RWPE1 (cell line): ENCODE measurements around the gene AHNAK2.
A peak's percentile ranks its signal among the peaks of the same experiment; 100 is the strongest.

Experiments used
- CTCF ChIA-PET: fragments of 350-600 bp; sonication (Branson Sonifier 250); formaldehyde crosslinking; extraction: SDS; loops from one replicate; lab custom pipeline; 2021; lab: Yijun Ruan, JAX
- POLR2A ChIA-PET: fragments of 400-600 bp; formaldehyde crosslinking; extraction: SDS; loops from one replicate; lab custom pipeline; 2020; ENCODE audit warnings: antibody characterized with exemption; ENCODE audit not compliant: low non-redundant PET; lab: Yijun Ruan, JAX
- DNase-seq: peaks from one replicate; pipeline ENCODE4 v3.0.0; 2012; ENCODE audit warnings: low spot score
- H3K27ac ChIP-seq: fragments of 450-650 bp; 2 replicates; pipeline ENCODE4 v1.5.1; 2017
- TF ChIP-seq, protein P1 (sequence below): fragments of 450-650 bp; conservative IDR thresholded peaks from 2 replicates; pipeline ENCODE4 v1.5.1; 2017; ENCODE audit warnings: low read depth, mild to moderate bottlenecking

Gene AHNAK2

DNA sequence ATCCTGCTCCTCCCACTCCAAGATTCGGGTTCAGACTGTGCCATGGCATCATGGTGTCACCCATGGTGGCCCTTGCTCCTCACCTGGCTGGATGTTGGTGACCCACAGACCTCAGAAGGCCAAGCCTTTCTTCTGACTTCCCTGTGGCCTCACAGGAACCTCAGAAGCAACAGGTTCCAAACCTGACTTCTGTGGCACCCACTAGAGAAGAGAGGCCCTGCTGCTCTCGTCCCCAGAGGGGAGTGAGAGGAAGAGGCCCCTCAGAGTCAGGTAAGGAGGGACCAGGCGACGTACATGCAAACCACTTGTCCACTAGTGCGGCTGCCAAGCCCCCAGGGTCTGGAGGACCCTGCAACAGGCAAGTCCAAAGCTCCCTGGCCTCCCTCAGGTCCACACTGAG is 17.9 kb upstream of the AHNAK2 start:
- peak overlapping the region; percentile 57 for H3K27ac ChIP-seq
- DNase-seq: no peak
- POLR2A ChIA-PET: interaction anchor here (0.7 kb wide), 1 partner anchor 577 kb away, joined by 3 read pairs; no protein-coding TSS in a partner anchor
- CTCF ChIA-PET: no interaction called here
- TF ChIP-seq, protein P1, sequence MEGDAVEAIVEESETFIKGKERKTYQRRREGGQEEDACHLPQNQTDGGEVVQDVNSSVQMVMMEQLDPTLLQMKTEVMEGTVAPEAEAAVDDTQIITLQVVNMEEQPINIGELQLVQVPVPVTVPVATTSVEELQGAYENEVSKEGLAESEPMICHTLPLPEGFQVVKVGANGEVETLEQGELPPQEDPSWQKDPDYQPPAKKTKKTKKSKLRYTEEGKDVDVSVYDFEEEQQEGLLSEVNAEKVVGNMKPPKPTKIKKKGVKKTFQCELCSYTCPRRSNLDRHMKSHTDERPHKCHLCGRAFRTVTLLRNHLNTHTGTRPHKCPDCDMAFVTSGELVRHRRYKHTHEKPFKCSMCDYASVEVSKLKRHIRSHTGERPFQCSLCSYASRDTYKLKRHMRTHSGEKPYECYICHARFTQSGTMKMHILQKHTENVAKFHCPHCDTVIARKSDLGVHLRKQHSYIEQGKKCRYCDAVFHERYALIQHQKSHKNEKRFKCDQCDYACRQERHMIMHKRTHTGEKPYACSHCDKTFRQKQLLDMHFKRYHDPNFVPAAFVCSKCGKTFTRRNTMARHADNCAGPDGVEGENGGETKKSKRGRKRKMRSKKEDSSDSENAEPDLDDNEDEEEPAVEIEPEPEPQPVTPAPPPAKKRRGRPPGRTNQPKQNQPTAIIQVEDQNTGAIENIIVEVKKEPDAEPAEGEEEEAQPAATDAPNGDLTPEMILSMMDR: no peak

DNA sequence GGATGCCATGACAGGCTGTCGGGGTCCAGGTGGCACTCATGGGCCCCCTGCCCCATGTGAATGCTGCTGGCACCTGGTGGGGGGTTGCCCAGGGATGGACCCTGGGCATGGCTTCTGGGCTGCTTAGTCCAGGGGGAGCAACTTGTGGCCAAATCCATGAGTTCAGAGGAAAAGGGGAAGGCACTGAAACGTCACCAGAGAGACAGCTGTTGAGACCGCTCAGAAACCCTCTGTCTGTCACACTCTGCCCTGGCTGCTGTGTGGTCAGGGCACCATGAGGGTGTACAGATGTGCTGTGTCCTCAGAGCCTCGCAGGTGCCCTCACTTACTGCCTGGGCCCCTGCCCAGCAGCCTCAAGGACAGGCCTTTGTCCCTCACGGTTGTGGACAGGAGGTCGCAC is 16.8 kb upstream of the AHNAK2 start:
- TF ChIP-seq, protein P1: no peak
- ChIA-PET POLR2A (interaction anchor here (0.8 kb wide), 1 partner anchor 9 kb away, joined by 3 read pairs; the partner anchor contains the start of gene CLBA1), CTCF (no interaction called here)
- DNase-seq: no peak
- peak overlapping the region; percentile 57 for H3K27ac ChIP-seq

DNA sequence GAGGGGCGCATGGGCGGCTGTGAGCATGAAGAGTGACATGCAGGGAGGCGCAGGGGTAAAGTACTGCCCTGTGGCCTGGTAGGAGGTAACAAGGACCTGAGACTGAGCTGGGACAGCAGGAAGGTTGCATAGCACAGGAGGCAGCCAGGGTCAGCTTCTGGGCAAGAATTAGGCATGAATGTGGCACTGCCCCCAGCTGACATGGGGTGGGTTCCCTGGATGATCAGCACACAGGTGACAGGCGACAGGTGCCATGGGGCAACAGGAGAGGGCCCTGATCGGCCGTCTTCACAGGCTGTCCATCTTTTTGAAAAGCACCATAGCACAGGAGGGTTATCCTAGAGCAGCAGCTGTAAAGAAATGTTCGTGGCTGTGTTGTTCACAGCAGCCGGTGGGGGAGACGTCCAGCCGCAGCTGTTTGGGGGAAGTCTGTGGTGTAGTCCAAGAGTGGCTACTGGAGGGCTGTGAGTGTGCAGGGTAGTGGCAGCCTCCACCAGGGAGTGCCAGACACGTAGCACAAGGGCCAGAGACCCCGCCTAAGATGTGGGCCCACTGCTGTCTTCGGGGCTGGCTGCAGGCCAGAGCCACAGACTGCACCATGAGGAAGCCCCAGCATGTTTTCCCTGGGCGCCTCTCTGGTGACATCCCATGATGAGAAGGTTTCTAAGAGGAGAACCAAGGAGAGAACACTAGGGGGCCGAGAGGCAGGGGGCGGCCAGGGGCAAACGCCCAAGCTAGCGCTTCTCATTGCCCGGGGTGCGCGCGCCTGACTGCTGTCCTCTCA is 15.8 kb upstream of the AHNAK2 start:
- ChIA-PET CTCF (interaction anchor here (0.6 kb wide), 1 partner anchor 126 kb away, joined by 3 read pairs; no protein-coding TSS in a partner anchor), POLR2A (interaction anchor here (0.8 kb wide), 1 partner anchor 8 kb away, joined by 3 read pairs; the partner anchor contains the start of gene CLBA1)
- TF ChIP-seq, protein P1: no peak
- no peak for DNase-seq
- peak overlapping the region; percentile 57 for H3K27ac ChIP-seq

DNA sequence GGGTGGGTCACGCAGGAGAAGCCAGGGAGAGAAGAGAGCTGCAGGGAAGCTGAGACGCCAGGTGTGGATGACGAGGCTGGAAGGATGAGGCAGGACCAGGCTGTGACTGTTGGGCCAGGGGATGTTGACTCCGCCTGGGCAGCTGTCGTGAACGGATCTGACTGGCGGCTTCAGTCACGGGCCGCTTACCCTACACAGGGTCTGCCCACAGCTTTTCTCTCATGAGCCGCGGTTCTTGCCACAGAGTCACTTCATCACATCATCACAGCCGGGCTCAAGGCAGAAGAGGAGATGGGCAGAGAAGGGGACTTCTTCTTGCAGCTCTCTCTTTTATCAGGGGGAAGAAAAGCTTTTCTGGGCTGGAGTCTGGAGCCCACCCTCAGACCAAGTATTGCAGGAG is 15.1 kb upstream of the AHNAK2 start:
- DNase-seq: no peak
- peak overlapping the region; percentile 57 for H3K27ac ChIP-seq
- ChIA-PET CTCF (interaction anchor here (0.6 kb wide), 1 partner anchor 125 kb away, joined by 3 read pairs; no protein-coding TSS in a partner anchor), POLR2A (no interaction called here)
- TF ChIP-seq, protein P1: no peak

DNA sequence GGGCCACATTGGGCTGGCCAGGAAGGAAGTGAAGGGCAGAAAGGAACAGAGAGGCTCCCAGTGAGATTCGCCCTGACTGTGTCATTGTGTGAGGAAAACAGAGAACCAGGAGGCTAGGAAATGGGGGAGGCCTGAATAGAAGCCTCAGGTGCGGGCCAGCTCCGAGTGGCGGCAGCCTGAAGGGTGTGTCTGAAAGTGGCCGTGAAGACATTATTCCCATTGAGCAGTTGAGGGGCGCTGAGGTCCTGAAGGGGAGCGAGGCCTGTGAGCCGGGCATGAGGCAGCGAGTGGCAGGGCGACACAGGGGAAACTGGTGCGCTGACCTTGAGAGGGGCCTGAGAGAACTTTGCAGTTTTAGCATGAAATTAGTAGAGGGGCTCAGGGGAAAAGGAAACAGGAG is 14.3 kb upstream of the AHNAK2 start:
- CTCF ChIA-PET: no interaction called here
- POLR2A ChIA-PET: no interaction called here
- DNase-seq: no peak
- TF ChIP-seq, protein P1: no peak
- H3K27ac ChIP-seq: peak overlapping the region; percentile 57

DNA sequence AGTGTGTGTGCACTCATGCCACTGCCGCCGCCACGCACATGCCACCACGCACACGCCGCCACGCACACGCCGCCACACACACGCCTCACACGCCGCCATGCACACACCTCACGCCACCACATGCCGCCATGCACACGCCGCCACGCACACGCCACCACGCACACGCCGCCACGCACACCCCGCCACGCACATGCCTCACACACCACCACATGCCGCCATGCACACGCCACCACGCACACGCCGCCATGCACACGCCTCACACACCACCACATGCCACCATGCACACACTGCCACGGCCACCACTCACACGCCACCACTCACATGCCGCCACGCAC is 13.7 kb upstream of the AHNAK2 start:
- peak overlapping the region; percentile 57 for H3K27ac ChIP-seq
- DNase-seq: no peak
- CTCF ChIA-PET: no interaction called here
- TF ChIP-seq, protein P1: no peak
- POLR2A ChIA-PET: no interaction called here
